Uterus (tissue), 4 donors: ENCODE results near the gene DDOST. TPM values are rescaled to one million over a fixed set of nuclear protein-coding genes. Genes with fewer than 3 reads are reported as not detected.

ENCODE experiments used
- DNase-seq, 2 donors: peaks; one replicate each; pipeline ENCODE4 v3.0.0-alpha.2; 2019 to 2020
- H3K27ac ChIP-seq, 2 donors: fragments of 200-600 bp; sonication (generic); 1 replicate in 1 of 2; 2 replicates in 1 of 2; pipeline ENCODE4 v1.5.1; 2016 to 2018
- H3K27me3 ChIP-seq, 2 donors: fragments of 200-600 bp; sonication (generic); one replicate each; pipeline ENCODE4 v1.5.1; 2018 to 2019; ENCODE audit warnings: control low read depth in 1 of 2
- H3K36me3 ChIP-seq, 2 donors: fragments of 200-600 bp; sonication (generic); one replicate each; pipeline ENCODE4 v1.5.1; 2019; ENCODE audit warnings: control low read depth in 1 of 2
- H3K4me1 ChIP-seq, 2 donors: fragments of 200-600 bp; sonication (generic); one replicate each; pipeline ENCODE4 v1.5.1; 2018 to 2019; ENCODE audit warnings: control low read depth in 1 of 2
- H3K4me3 ChIP-seq, 2 donors: fragments of 200-600 bp; sonication (generic); 1 replicate in 1 of 2; 2 replicates in 1 of 2; pipeline ENCODE4 v1.5.1; 2018 to 2019; ENCODE audit warnings: mild to moderate bottlenecking in 1 of 2
- H3K9me3 ChIP-seq, 2 donors: fragments of 200-600 bp; sonication (generic); one replicate each; pipeline ENCODE4 v1.5.1; 2019; ENCODE audit warnings: control low read depth in 1 of 2
- CTCF ChIP-seq, 4 experiments: fragments of 200-600 bp in 2 of 4; fragments of 450-650 bp in 2 of 4; sonication (generic) in 2 of 4; IDR thresholded peaks; one replicate each; pipeline ENCODE4 v1.5.1; 2016 to 2019; ENCODE audit warnings: antibody characterized with exemption in 4 of 4, mild to moderate bottlenecking in 2 of 4, moderate library complexity in 1 of 4
- POLR2A ChIP-seq, 2 donors: fragments of 450-650 bp; IDR thresholded peaks; one replicate each; pipeline ENCODE4 v1.6.1; 2016; ENCODE audit warnings: antibody characterized with exemption in 2 of 2, mild to moderate bottlenecking in 1 of 2, moderate library complexity in 1 of 2
- intact Hi-C: fragments of 100-400 bp; cut with DNase I; formaldehyde crosslinking; loops from one replicate; pipeline ENCODE4 v1.15.1; 2023; ENCODE audit warnings: low total_unique reads
- total RNA-seq, 4 donors: library from RNA; depleted of rRNA in 3 of 4; stranded (reverse); fragments of >200 nt in 3 of 4; gene quantifications; one replicate each; pipeline versions ENCODE4 v1.1.0 to v1.2.4, GENCODE V29; 2014 to 2023
- donor health status: DM: yes; HTN: yes; CAD: no.

The DDOST gene
- total RNA-seq, 4 donors from 2014 or later = 101 to 236 (median 123) TPM

- Histone ChIP-seq H3K4me1 (no peaks in the 10 kb centered on the region), H3K27me3 (no peaks in the 10 kb centered on the region), H3K9me3 (no peaks in the 10 kb centered on the region), H3K27ac (no peak overlapping the region), H3K36me3 (no peaks in the 10 kb centered on the region), H3K4me3 (no peak overlapping the region)
- DNase-seq = no peak
- no peak for TF ChIP-seq POLR2A (IDR thresholded peaks at IDR 0.05)
- TF ChIP-seq CTCF (IDR thresholded peaks at IDR 0.05) = no peak
- intact Hi-C loops = no loop called here
Measured at GRCh38 chr1:20668581-20668980, 7.4 kb upstream of the DDOST start.

- TF ChIP-seq POLR2A (IDR thresholded peaks at IDR 0.05) (no peak), CTCF (IDR thresholded peaks at IDR 0.05) (no peak)
- Histone ChIP-seq H3K4me1 (no peaks in the 10 kb centered on the region), H3K4me3 (no peak overlapping the region), H3K27ac (no peak overlapping the region), H3K27me3 (no peaks in the 10 kb centered on the region), H3K9me3 (no peaks in the 10 kb centered on the region), H3K36me3 (no peaks in the 10 kb centered on the region)
- intact Hi-C loops = no loop called here
- DNase-seq = no peak
Measured at GRCh38 chr1:20666804-20667203, 5.6 kb upstream of the DDOST start.

- intact Hi-C loops = no loop called here
- H3K9me3 ChIP-seq = no peaks in the 10 kb centered on the region
- H3K4me3 ChIP-seq = no peak overlapping the region
- no peak for DNase-seq
- TF ChIP-seq CTCF (IDR thresholded peaks at IDR 0.05) (no peak), POLR2A (IDR thresholded peaks at IDR 0.05) (no peak)
- H3K27me3 ChIP-seq = no peaks in the 10 kb centered on the region
- peak overlapping the region in 1 of 2 donors; percentile 21 for H3K27ac ChIP-seq
- no peaks in the 10 kb centered on the region for H3K36me3 ChIP-seq
- no peaks in the 10 kb centered on the region for H3K4me1 ChIP-seq
Measured at GRCh38 chr1:20666146-20666545, 5.0 kb upstream of the DDOST start.

- no peak overlapping the region for H3K4me3 ChIP-seq
- peak overlapping the region in 1 of 2 donors; percentile 21 for H3K27ac ChIP-seq
- TF ChIP-seq CTCF (IDR thresholded peaks at IDR 0.05) = no peak
- TF ChIP-seq POLR2A (IDR thresholded peaks at IDR 0.05) = no peak
- no peaks in the 10 kb centered on the region for H3K27me3 ChIP-seq
- H3K9me3 ChIP-seq = no peaks in the 10 kb centered on the region
- H3K36me3 ChIP-seq = no peaks in the 10 kb centered on the region
- peaks cover 0 to under 1% of the 10 kb centered on the region in 2 donors for H3K4me1 ChIP-seq
- intact Hi-C loops = no loop called here
- DNase-seq = no peak
Measured at GRCh38 chr1:20665726-20666125, 4.6 kb upstream of the DDOST start.

GRCh38 chr1:20663969-20664715, 3.0 kb upstream of the DDOST start:
- Histone ChIP-seq H3K27me3 (no peaks in the 10 kb centered on the region), H3K4me3 (no peak overlapping the region), H3K27ac (no peak overlapping the region), H3K9me3 (no peaks in the 10 kb centered on the region), H3K4me1 (peaks cover 0 to 12% of the 10 kb centered on the region in 2 donors), H3K36me3 (no peaks in the 10 kb centered on the region)
- no peak for DNase-seq
- TF ChIP-seq POLR2A (IDR thresholded peaks at IDR 0.05) (no peak), CTCF (IDR thresholded peaks at IDR 0.05) (no peak)
- intact Hi-C loops = no loop called here
